Measurements from ENCODE around the gene RCN1. TPM values are rescaled to one million over a fixed set of nuclear protein-coding genes. Genes with fewer than 3 reads are reported as not detected.

RCN1 gene
- total and polyA plus RNA-seq, 9 of the 15 experiments (the other 6 are each of a cell fraction or from before 2014, with no cell fraction given) = 2.1 to 8.7 (median 7.2) TPM

DNA sequence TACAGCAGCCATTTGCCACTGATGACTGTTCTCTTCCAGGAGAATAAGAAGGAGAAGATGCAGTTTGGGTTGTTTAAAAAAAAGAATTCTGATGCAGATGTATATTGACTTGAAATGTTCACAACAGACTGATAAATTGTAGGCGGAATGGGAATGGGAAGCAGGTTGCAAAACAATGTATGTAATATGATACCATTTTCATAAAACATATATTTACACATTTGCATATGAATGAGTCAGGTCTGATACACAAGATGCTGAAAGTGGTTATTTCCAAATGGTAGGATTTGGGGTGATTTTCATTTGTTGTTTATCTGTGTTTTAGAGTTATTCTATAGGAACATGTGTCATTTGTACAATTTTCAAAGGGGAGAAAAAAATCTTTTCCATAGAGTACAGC, 9.0 kb upstream of the RCN1 start:
- POLR2A ChIA-PET = interaction anchor here (2.1 kb wide), 1 partner anchor 10 kb away, joined by 4 read pairs; no protein-coding TSS in a partner anchor
- WGBS (ENCODE audit: insufficient coverage, low coverage, missing lambda C conversion rate) = 16% methylated on average over 1 of the region's 1 CpG
- TF ChIP-seq GABPA (tag; conservative IDR thresholded peaks at IDR 0.05; ENCODE audit: low read depth) = no peak
- TF ChIP-seq, protein P1, sequence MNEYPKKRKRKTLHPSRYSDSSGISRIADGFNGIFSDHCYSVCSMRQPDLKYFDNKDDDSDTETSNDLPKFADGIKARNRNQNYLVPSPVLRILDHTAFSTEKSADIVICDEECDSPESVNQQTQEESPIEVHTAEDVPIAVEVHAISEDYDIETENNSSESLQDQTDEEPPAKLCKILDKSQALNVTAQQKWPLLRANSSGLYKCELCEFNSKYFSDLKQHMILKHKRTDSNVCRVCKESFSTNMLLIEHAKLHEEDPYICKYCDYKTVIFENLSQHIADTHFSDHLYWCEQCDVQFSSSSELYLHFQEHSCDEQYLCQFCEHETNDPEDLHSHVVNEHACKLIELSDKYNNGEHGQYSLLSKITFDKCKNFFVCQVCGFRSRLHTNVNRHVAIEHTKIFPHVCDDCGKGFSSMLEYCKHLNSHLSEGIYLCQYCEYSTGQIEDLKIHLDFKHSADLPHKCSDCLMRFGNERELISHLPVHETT (CRISPR knock-in tag; conservative IDR thresholded peaks at IDR 0.05 in 1 of 2, IDR thresholded peaks at IDR 0.05 in 1 of 2) = no peak
- TF ChIP-seq BRCA1 (IDR thresholded peaks at IDR 0.05) = no peak
- no peak for TF ChIP-seq BRCA1 (CRISPR knock-in tag; IDR thresholded peaks at IDR 0.05)
- TF ChIP-seq NFXL1 (CRISPR knock-in tag; IDR thresholded peaks at IDR 0.05) = no peak
- no peak for TF ChIP-seq SMARCB1 (IDR thresholded peaks at IDR 0.05; ENCODE audit: insufficient read length, low read depth)
- TF ChIP-seq TAF7 (tag; IDR thresholded peaks at IDR 0.05) = no peak
- TF ChIP-seq RFX1 (IDR thresholded peaks at IDR 0.05) = no peak
- no peak for TF ChIP-seq ZFPM2 (CRISPR knock-in tag; IDR thresholded peaks at IDR 0.05)
- no peak for TF ChIP-seq MTA3 (IDR thresholded peaks at IDR 0.05; ENCODE audit: borderline replicate concordance)
- TF ChIP-seq, protein P2, sequence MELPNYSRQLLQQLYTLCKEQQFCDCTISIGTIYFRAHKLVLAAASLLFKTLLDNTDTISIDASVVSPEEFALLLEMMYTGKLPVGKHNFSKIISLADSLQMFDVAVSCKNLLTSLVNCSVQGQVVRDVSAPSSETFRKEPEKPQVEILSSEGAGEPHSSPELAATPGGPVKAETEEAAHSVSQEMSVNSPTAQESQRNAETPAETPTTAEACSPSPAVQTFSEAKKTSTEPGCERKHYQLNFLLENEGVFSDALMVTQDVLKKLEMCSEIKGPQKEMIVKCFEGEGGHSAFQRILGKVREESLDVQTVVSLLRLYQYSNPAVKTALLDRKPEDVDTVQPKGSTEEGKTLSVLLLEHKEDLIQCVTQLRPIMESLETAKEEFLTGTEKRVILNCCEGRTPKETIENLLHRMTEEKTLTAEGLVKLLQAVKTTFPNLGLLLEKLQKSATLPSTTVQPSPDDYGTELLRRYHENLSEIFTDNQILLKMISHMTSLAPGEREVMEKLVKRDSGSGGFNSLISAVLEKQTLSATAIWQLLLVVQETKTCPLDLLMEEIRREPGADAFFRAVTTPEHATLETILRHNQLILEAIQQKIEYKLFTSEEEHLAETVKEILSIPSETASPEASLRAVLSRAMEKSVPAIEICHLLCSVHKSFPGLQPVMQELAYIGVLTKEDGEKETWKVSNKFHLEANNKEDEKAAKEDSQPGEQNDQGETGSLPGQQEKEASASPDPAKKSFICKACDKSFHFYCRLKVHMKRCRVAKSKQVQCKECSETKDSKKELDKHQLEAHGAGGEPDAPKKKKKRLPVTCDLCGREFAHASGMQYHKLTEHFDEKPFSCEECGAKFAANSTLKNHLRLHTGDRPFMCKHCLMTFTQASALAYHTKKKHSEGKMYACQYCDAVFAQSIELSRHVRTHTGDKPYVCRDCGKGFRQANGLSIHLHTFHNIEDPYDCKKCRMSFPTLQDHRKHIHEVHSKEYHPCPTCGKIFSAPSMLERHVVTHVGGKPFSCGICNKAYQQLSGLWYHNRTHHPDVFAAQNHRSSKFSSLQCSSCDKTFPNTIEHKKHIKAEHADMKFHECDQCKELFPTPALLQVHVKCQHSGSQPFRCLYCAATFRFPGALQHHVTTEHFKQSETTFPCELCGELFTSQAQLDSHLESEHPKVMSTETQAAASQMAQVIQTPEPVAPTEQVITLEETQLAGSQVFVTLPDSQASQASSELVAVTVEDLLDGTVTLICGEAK (IDR thresholded peaks at IDR 0.05) = no peak
- TF ChIP-seq, protein P2 (CRISPR knock-in tag; IDR thresholded peaks at IDR 0.05) = no peak

More for the DNA sequence above, 9.0 kb upstream of the RCN1 start:
- intact Hi-C loops (cut with micrococcal nuclease) (no loop called here), in situ Hi-C loops (cut with MboI) (no loop called here)
- H3K9ac ChIP-seq (ENCODE audit: insufficient read depth in 1 of 2, low read depth in 2 of 2, low read length in 2 of 2) = no peak overlapping the region
- H3K4me1 ChIP-seq (replicated peaks in 1 of 2; ENCODE audit: control insufficient read depth in 2 of 2, insufficient read depth in 2 of 2, low read length in 2 of 2) = no peaks in the 10 kb centered on the region; a peak in 1 of 5 replicates
- no peaks in the 10 kb centered on the region for H3K9me3 ChIP-seq (replicated peaks; ENCODE audit: control insufficient read depth, insufficient read depth, low read depth, low read length)
- no peak overlapping the region for H3K4me3 ChIP-seq
- DNase-seq (ENCODE audit: extremely low read depth in 1 of 4, low spot score in 3 of 4) (no peak), FAIRE-seq (no peak), ATAC-seq (no peak)
- no peaks in the 10 kb centered on the region for H3K9me1 ChIP-seq (ENCODE audit: control insufficient read depth, insufficient read depth, low read length)
- no peaks in the 10 kb centered on the region for H3K36me3 ChIP-seq (ENCODE audit: control insufficient read depth, insufficient read depth, low read length)
- no peaks in the 10 kb centered on the region for H4K20me1 ChIP-seq (replicated peaks; ENCODE audit: control insufficient read depth, insufficient read depth, low read length)
- no peak overlapping the region for H2AFZ ChIP-seq (ENCODE audit: low read depth, low read length)
- no peak overlapping the region for H3K27ac ChIP-seq (ENCODE audit: extremely low read depth, low read depth, low read length)
- no TSS peak for BruUV-seq (replicated peaks)
- H3K79me2 ChIP-seq (ENCODE audit: control insufficient read depth, insufficient read depth, low read length) = no peaks in the 10 kb centered on the region
- H3K27me3 ChIP-seq (ENCODE audit: control insufficient read depth in 2 of 2, insufficient read depth in 2 of 2, low read length in 2 of 2) = no peaks in the 10 kb centered on the region; a peak in 1 of 5 replicates
- H3K4me2 ChIP-seq (ENCODE audit: insufficient read depth, low read length) = no peak overlapping the region
- CTCF ChIA-PET (ENCODE audit: low intra/inter-chr PET ratio) = no interaction called here
